Ovary (tissue), 3 donors: Measurements from ENCODE around the gene FARP1.

Experiments used
- CTCF ChIP-seq, 3 donors: fragments of 450-650 bp in 2 of 3; fragments of 200-600 bp in 1 of 3; IDR thresholded peaks; one replicate each; pipeline versions ENCODE4 v1.5.1 to v1.8.0; 2016 to 2022; ENCODE audit warnings: antibody characterized with exemption in 3 of 3, mild to moderate bottlenecking in 1 of 3
- EP300 ChIP-seq: sonication (generic); formaldehyde crosslinking; IDR thresholded peaks from one replicate; pipeline ENCODE4 v1.6.1; 2017; ENCODE audit warnings: antibody characterized with exemption
- POLR2A ChIP-seq: fragments of 450-650 bp; IDR thresholded peaks from one replicate; pipeline ENCODE4 v1.6.1; 2017; ENCODE audit warnings: antibody characterized with exemption, mild to moderate bottlenecking, moderate library complexity
- donor health status: DM: no; HTN: no; CAD: no.

- no peak for TF ChIP-seq CTCF (IDR thresholded peaks at IDR 0.05)
- no peak for TF ChIP-seq EP300
- TF ChIP-seq POLR2A = no peak
Measured at GRCh38 chr13:98143157-98143553, 261 bp downstream of the FARP1 start.
